T-cell (primary cell): Measurements from ENCODE around the gene OR10H4. TPM values are rescaled to one million over a fixed set of nuclear protein-coding genes. Genes with fewer than 3 reads are reported as not detected.
"Not testable (repeated sequence)": the region's sequence is repeated elsewhere in the genome, so short reads cannot be mapped to it uniquely, and the experiment has no call there.

Experiments used
- ATAC-seq, 4 experiments: fragments of 200-7000 bp in 3 of 4; fragments of 150-1000 bp in 1 of 4; cut with Tn5 transposase; replicated peaks in 1 of 4; 1 replicate in 3 of 4; 2 replicates in 1 of 4; pipeline ENCODE4 v1.10.0; 2021; ENCODE audit warnings: moderate library complexity in 3 of 4, mild to moderate bottlenecking in 2 of 4, moderate number of reproducible peaks in 1 of 4
- CTCF ChIA-PET, 2 donors: fragments of 300-600 bp; sonication (Branson Sonifier 250); formaldehyde crosslinking; loops; one replicate each; lab custom pipeline; 2022; ENCODE audit warnings: antibody characterized with exemption in 2 of 2; lab: Charles Lee
- POLR2A ChIA-PET, 2 donors: fragments of 300-600 bp; sonication (Branson Sonifier 250); formaldehyde crosslinking; loops; one replicate each; lab custom pipeline; 2022; ENCODE audit warnings: antibody characterized with exemption in 2 of 2; lab: Charles Lee
- DNase-seq, 35 experiments: peaks; one replicate each; pipeline versions ENCODE4 v3.0.0 to v3.0.0-alpha.2; 2013 to 2023
- H3K27ac ChIP-seq: one replicate; pipeline ENCODE4 v1.5.1; 2013; ENCODE audit warnings: low read length
- H3K27me3 ChIP-seq, 2 experiments: replicated peaks in 1 of 2; 1 replicate in 1 of 2; 2 replicates in 1 of 2; pipeline versions ENCODE4 v1.6.1 to v1.7.0; 2013; ENCODE audit warnings: low read length in 1 of 2, mixed read lengths in 1 of 2; ENCODE audit not compliant: control insufficient read depth in 2 of 2, insufficient read depth in 2 of 2; ENCODE audit errors: extremely low read depth in 1 of 2
- H3K36me3 ChIP-seq, 2 donors: 1 replicate in 1 of 2; 2 replicates in 1 of 2; pipeline versions ENCODE4 v1.6.1 to v1.7.0; 2013; ENCODE audit warnings: low read length in 1 of 2; ENCODE audit not compliant: control insufficient read depth in 2 of 2, insufficient read depth in 1 of 2; ENCODE audit errors: extremely low read depth in 1 of 2
- H3K4me1 ChIP-seq, 2 experiments: 1 replicate in 1 of 2; 2 replicates in 1 of 2; pipeline versions ENCODE4 v1.6.1 to v1.7.0; 2013; ENCODE audit warnings: low read length in 2 of 2, mixed read lengths in 1 of 2; ENCODE audit not compliant: insufficient read depth in 2 of 2, control insufficient read depth in 1 of 2; ENCODE audit errors: extremely low read depth in 1 of 2
- H3K4me3 ChIP-seq, 2 donors: 1 replicate in 1 of 2; 2 replicates in 1 of 2; pipeline versions ENCODE4 v1.5.1 to v1.7.0; 2013; ENCODE audit warnings: mild to moderate bottlenecking in 2 of 2, low read length in 1 of 2, moderate library complexity in 1 of 2; ENCODE audit not compliant: control insufficient read depth in 1 of 2; ENCODE audit errors: extremely low read depth in 1 of 2
- H3K9me3 ChIP-seq: 2 replicates; pipeline ENCODE4 v1.7.0; 2013
- H3K27ac Mint-ChIP-seq, 2 donors: one replicate each; pipeline ENCODE4 v1.8.0; 2020 to 2021; ENCODE audit warnings: mild to moderate bottlenecking in 2 of 2, mixed read lengths in 2 of 2
- H3K27me3 Mint-ChIP-seq, 2 donors: one replicate each; pipeline ENCODE4 v1.8.0; 2021 to 2022; ENCODE audit warnings: mixed read lengths in 2 of 2
- H3K36me3 Mint-ChIP-seq: one replicate; pipeline ENCODE4 v1.8.0; 2021; ENCODE audit warnings: mixed read lengths
- H3K4me1 Mint-ChIP-seq, 3 donors: one replicate each; pipeline ENCODE4 v1.8.0; 2020 to 2022; ENCODE audit warnings: mixed read lengths in 3 of 3, mild to moderate bottlenecking in 1 of 3
- H3K4me3 Mint-ChIP-seq, 3 donors: one replicate each; pipeline ENCODE4 v1.8.0; 2020 to 2022; ENCODE audit warnings: mild to moderate bottlenecking in 3 of 3, mixed read lengths in 3 of 3, moderate library complexity in 3 of 3
- H3K9me3 Mint-ChIP-seq, 3 donors: one replicate each; pipeline ENCODE4 v1.8.0; 2020 to 2022; ENCODE audit warnings: mixed read lengths in 3 of 3
- WGBS: methylation state at CpG from one replicate; pipeline ENCODE4 v1.1.5; 2013; ENCODE audit warnings: missing lambda C conversion rate; ENCODE audit not compliant: insufficient coverage; 5-methylcytosine and 5-hydroxymethylcytosine counted together
- total RNA-seq, 35 experiments: library from RNA in 6 of 35; stranded (reverse) in 6 of 35; fragments of 120-200 nt in 1 of 35; gene quantifications; one replicate each; pipeline versions ENCODE4 v1.2.1 to v1.2.4 and lab custom pipeline; 2013 to 2026

The OR10H4 gene
- total RNA-seq, 5 donors from 2014 or later (not counting 1 experiment from before 2014, with no cell fraction given) = not detected

- 93% methylated on average over 5 of the region's 6 CpGs for WGBS
- CTCF ChIA-PET = no interaction called here
- Mint-ChIP-seq H3K27me3 (peaks cover 64 to 81% of the 10 kb centered on the region in 2 donors), H3K4me3 (no peak overlapping the region), H3K36me3 (no peaks in the 10 kb centered on the region), H3K27ac (no peak overlapping the region), H3K9me3 (peaks cover 0 to 1% (median 1%) of the 10 kb centered on the region in 3 donors), H3K4me1 (no peaks in the 10 kb centered on the region)
- DNase-seq = no peak
- no peaks in the 10 kb centered on the region for H3K36me3 ChIP-seq
- H3K4me1 ChIP-seq = no peaks in the 10 kb centered on the region
- H3K27me3 ChIP-seq = peaks cover 0 to 34% of the 10 kb centered on the region in 2 experiments
- H3K9me3 ChIP-seq = no peaks in the 10 kb centered on the region
- no peak overlapping the region for H3K27ac ChIP-seq
- POLR2A ChIA-PET = no interaction called here
- no peak for ATAC-seq
- H3K4me3 ChIP-seq = no peak overlapping the region
Observed at GRCh38 chr19:15954820-15955219, 6.0 kb downstream of the OR10H4 start.

- H3K9me3 ChIP-seq = no peaks in the 10 kb centered on the region
- POLR2A ChIA-PET = no interaction called here
- H3K4me1 Mint-ChIP-seq = no peaks in the 10 kb centered on the region
- no peaks in the 10 kb centered on the region for H3K36me3 ChIP-seq
- H3K27me3 ChIP-seq = peaks cover 0 to 42% of the 10 kb centered on the region in 2 experiments
- H3K4me3 Mint-ChIP-seq = no peak overlapping the region
- WGBS = 47% methylated on average over 3 of the region's 6 CpGs
- DNase-seq = no peak
- CTCF ChIA-PET = no interaction called here
- no peaks in the 10 kb centered on the region for H3K4me1 ChIP-seq
- no peak overlapping the region for H3K27ac Mint-ChIP-seq
- H3K9me3 Mint-ChIP-seq = no peaks in the 10 kb centered on the region
- H3K4me3 ChIP-seq = no peak overlapping the region
- H3K27ac ChIP-seq = no peak overlapping the region
- H3K27me3 Mint-ChIP-seq = peaks cover 34 to 46% of the 10 kb centered on the region in 2 donors
- ATAC-seq = no peak
- no peaks in the 10 kb centered on the region for H3K36me3 Mint-ChIP-seq
Observed at GRCh38 chr19:15962319-15962718, 13.5 kb downstream of the OR10H4 start.

GRCh38 chr19:15964231-15964630, 15.4 kb downstream of the OR10H4 start:
- peaks cover 24 to 34% of the 10 kb centered on the region in 2 donors for H3K27me3 Mint-ChIP-seq
- H3K9me3 Mint-ChIP-seq = no peaks in the 10 kb centered on the region
- no peaks in the 10 kb centered on the region for H3K4me1 ChIP-seq
- POLR2A ChIA-PET = no interaction called here
- CTCF ChIA-PET = no interaction called here
- H3K4me3 Mint-ChIP-seq = no peak overlapping the region
- H3K36me3 Mint-ChIP-seq = no peaks in the 10 kb centered on the region
- no peak overlapping the region for H3K4me3 ChIP-seq
- H3K4me1 Mint-ChIP-seq = no peaks in the 10 kb centered on the region
- no peak for DNase-seq
- ATAC-seq = no peak
- peaks cover 0 to 34% of the 10 kb centered on the region in 2 experiments for H3K27me3 ChIP-seq
- H3K36me3 ChIP-seq = no peaks in the 10 kb centered on the region
- no peaks in the 10 kb centered on the region for H3K9me3 ChIP-seq
- H3K27ac Mint-ChIP-seq = no peak overlapping the region
- no peak overlapping the region for H3K27ac ChIP-seq
- WGBS = no CpG with 5 or more reads among the region's 2 CpGs

- ChIA-PET CTCF (no interaction called here), POLR2A (no interaction called here)
- no peak overlapping the region for H3K27ac ChIP-seq
- peaks cover 0 to 10% of the 10 kb centered on the region in 2 experiments for H3K27me3 ChIP-seq
- Mint-ChIP-seq H3K4me1 (no peaks in the 10 kb centered on the region), H3K36me3 (no peaks in the 10 kb centered on the region), H3K27ac (no peak overlapping the region), H3K27me3 (peaks cover 30 to 33% of the 10 kb centered on the region in 2 donors), H3K4me3 (no peak overlapping the region), H3K9me3 (peaks cover 0 to 4% (median 2%) of the 10 kb centered on the region in 3 donors)
- no peaks in the 10 kb centered on the region for H3K4me1 ChIP-seq
- no peaks in the 10 kb centered on the region for H3K9me3 ChIP-seq
- no peak overlapping the region for H3K4me3 ChIP-seq
- H3K36me3 ChIP-seq = no peaks in the 10 kb centered on the region
- ATAC-seq (no peak), DNase-seq (no peak)
- WGBS = no CpG with 5 or more reads among the region's 5 CpGs
Observed at GRCh38 chr19:15971224-15971780, 22.5 kb downstream of the OR10H4 start.

GRCh38 chr19:15972043-15972442, 23.2 kb downstream of the OR10H4 start:
- H3K4me3 ChIP-seq, H3K4me1 ChIP-seq, H3K36me3 ChIP-seq, H3K4me1 Mint-ChIP-seq, H3K36me3 Mint-ChIP-seq, H3K4me3 Mint-ChIP-seq, H3K9me3 ChIP-seq, H3K9me3 Mint-ChIP-seq, CTCF ChIA-PET, POLR2A ChIA-PET, ATAC-seq, H3K27ac ChIP-seq, DNase-seq, H3K27ac Mint-ChIP-seq: not testable (repeated sequence)
- H3K27me3 ChIP-seq = peaks cover 0 to 11% of the 10 kb centered on the region in 2 experiments
- H3K27me3 Mint-ChIP-seq = peaks cover 30 to 33% of the 10 kb centered on the region in 2 donors

- CTCF ChIA-PET = no interaction called here
- Histone ChIP-seq H3K27ac (no peak overlapping the region), H3K36me3 (no peaks in the 10 kb centered on the region), H3K9me3 (no peaks in the 10 kb centered on the region), H3K4me1 (no peaks in the 10 kb centered on the region), H3K27me3 (peaks cover 0 to 29% of the 10 kb centered on the region in 2 experiments), H3K4me3 (no peak overlapping the region)
- no peak for ATAC-seq
- DNase-seq = no peak
- Mint-ChIP-seq H3K27ac (no peak overlapping the region), H3K4me3 (no peak overlapping the region), H3K36me3 (no peaks in the 10 kb centered on the region), H3K4me1 (no peaks in the 10 kb centered on the region), H3K9me3 (peaks cover 0 to 4% (median 2%) of the 10 kb centered on the region in 3 donors), H3K27me3 (peaks cover 30 to 51% of the 10 kb centered on the region in 2 donors)
- POLR2A ChIA-PET = no interaction called here
- WGBS = 29% methylated on average over 3 of the region's 5 CpGs
Observed at GRCh38 chr19:15974856-15975255, 26.0 kb downstream of the OR10H4 start.
